NCI-H1092 (cell line): ENCODE measurements around the gene PRUNE1.

ENCODE experiments used
- DNase-seq: peaks from one replicate; lab custom pipeline; 2025; lab: John Stamatoyannopoulos, UW

The PRUNE1 gene

GRCh38 chr1:151005729-151006319 is 2.4 kb upstream of the PRUNE1 start:
- DNase-seq: no peak

GRCh38 chr1:151006327-151007052 is 1.8 kb upstream of the PRUNE1 start, which contains the start of gene MINDY1:
Gene MINDY1, minus strand, starts transcription at chr1:151006902. Its CDS starts 4,285 bp downstream, at chr1:151002617.
- DNase-seq: peak; percentile 80

GRCh38 chr1:151007853-151008243 is 401 bp upstream of the PRUNE1 start:
- no peak for DNase-seq

- no peak for DNase-seq
These were observed 948 bp downstream of the PRUNE1 start for GRCh38 chr1:151009206-151009587.

GRCh38 chr1:151009674-151010345 is 1.6 kb downstream of the PRUNE1 start:
- DNase-seq: no peak

GRCh38 chr1:151010346-151010726 is 2.1 kb downstream of the PRUNE1 start:
- DNase-seq: no peak

GRCh38 chr1:151011154-151011850 is 3.1 kb downstream of the PRUNE1 start:
- DNase-seq: no peak

- no peak for DNase-seq
These were observed 4.6 kb downstream of the PRUNE1 start for GRCh38 chr1:151012684-151013471.

GRCh38 chr1:151013518-151013917 is 5.3 kb downstream of the PRUNE1 start:
- DNase-seq: no peak

GRCh38 chr1:151024540-151025146 is 16.4 kb downstream of the PRUNE1 start:
- peak; percentile 52 for DNase-seq

- no peak for DNase-seq
These were observed 18.2 kb downstream of the PRUNE1 start for GRCh38 chr1:151026460-151026859.

GRCh38 chr1:151032164-151032563 is 23.9 kb downstream of the PRUNE1 start:
- no peak for DNase-seq

GRCh38 chr1:151035167-151035566 is 26.9 kb downstream of the PRUNE1 start:
- no peak for DNase-seq

GRCh38 chr1:151036356-151036755 is 28.1 kb downstream of the PRUNE1 start, which contains the start of gene BNIPL:
Gene BNIPL, plus strand, starts transcription at chr1:151036586. Its CDS starts 140 bp downstream, at chr1:151036726.
- no peak for DNase-seq

- no peak for DNase-seq
These were observed 28.8 kb downstream of the PRUNE1 start for GRCh38 chr1:151037032-151037431.

- DNase-seq: no peak
These were observed 31.3 kb downstream of the PRUNE1 start for GRCh38 chr1:151039521-151039920.

GRCh38 chr1:151043163-151043562 is 34.9 kb downstream of the PRUNE1 start:
- DNase-seq: no peak

GRCh38 chr1:151047591-151047924 is 39.3 kb downstream of the PRUNE1 start, which contains the start of gene C1orf56:
Gene C1orf56, plus strand, starts transcription at chr1:151047751. Its CDS starts 97 bp downstream, at chr1:151047848.
- peak; percentile 70 for DNase-seq

- DNase-seq: peak; percentile 70
These were observed 39.8 kb downstream of the PRUNE1 start for GRCh38 chr1:151047925-151048644.

GRCh38 chr1:151048645-151049032 is 40.4 kb downstream of the PRUNE1 start:
- no peak for DNase-seq

- no peak for DNase-seq
These were observed 41.2 kb downstream of the PRUNE1 start for GRCh38 chr1:151049458-151049857.
